Skeletal muscle satellite cell (primary cell): Measurements from ENCODE around the gene ADARB2.

ENCODE experiments used
- H3K27me3 ChIP-seq: 2 replicates; pipeline ENCODE4 v1.7.0; 2013; ENCODE audit warnings: low read length; ENCODE audit not compliant: control insufficient read depth, insufficient read depth
- H3K36me3 ChIP-seq: 2 replicates; pipeline ENCODE4 v1.7.0; 2013; ENCODE audit warnings: mild to moderate bottlenecking, control low read depth, low read length; ENCODE audit not compliant: insufficient read depth
- H3K4me1 ChIP-seq: 2 replicates; pipeline ENCODE4 v1.7.0; 2013; ENCODE audit warnings: low read length; ENCODE audit not compliant: control insufficient read depth, insufficient read depth
- H3K4me2 ChIP-seq: 2 replicates; pipeline ENCODE4 v1.7.0; 2013; ENCODE audit warnings: mild to moderate bottlenecking, low read length
- H3K4me3 ChIP-seq: 2 replicates; pipeline ENCODE4 v1.7.0; 2013; ENCODE audit warnings: low read length
- H3K9ac ChIP-seq: 2 replicates; pipeline ENCODE4 v1.7.0; 2013; ENCODE audit warnings: mild to moderate bottlenecking, low read depth, low read length, moderate library complexity
- H3K9me3 ChIP-seq: replicated peaks from 2 replicates; pipeline ENCODE4 v1.7.0; 2013; ENCODE audit warnings: mild to moderate bottlenecking, control low read depth, low read length

ADARB2 gene

GRCh38 chr10:1648648-1649047 is 88.7 kb downstream of the ADARB2 start:
- H3K9me3 ChIP-seq, result peaks cover 23% of the 10 kb centered on the region
- H3K27me3 ChIP-seq, result no peaks in the 10 kb centered on the region
- no peak overlapping the region for H3K4me2 ChIP-seq
- H3K4me1 ChIP-seq, result no peaks in the 10 kb centered on the region
- H3K4me3 ChIP-seq, result no peak overlapping the region
- H3K36me3 ChIP-seq, result no peaks in the 10 kb centered on the region
- no peak overlapping the region for H3K9ac ChIP-seq

- Histone ChIP-seq H3K36me3 (no peaks in the 10 kb centered on the region), H3K9ac (no peak overlapping the region), H3K4me1 (no peaks in the 10 kb centered on the region), H3K4me2 (no peak overlapping the region), H3K4me3 (no peak overlapping the region), H3K27me3 (no peaks in the 10 kb centered on the region), H3K9me3 (peaks cover 30% of the 10 kb centered on the region)
Measured at GRCh38 chr10:1646332-1646731, 91.0 kb downstream of the ADARB2 start.

- no peaks in the 10 kb centered on the region for H3K4me1 ChIP-seq
- H3K36me3 ChIP-seq, result no peaks in the 10 kb centered on the region
- H3K9me3 ChIP-seq, result peaks cover 30% of the 10 kb centered on the region
- H3K4me2 ChIP-seq, result no peak overlapping the region
- no peaks in the 10 kb centered on the region for H3K27me3 ChIP-seq
- H3K9ac ChIP-seq, result no peak overlapping the region
- H3K4me3 ChIP-seq, result no peak overlapping the region
Measured at GRCh38 chr10:1645896-1646295, 91.4 kb downstream of the ADARB2 start.

- Histone ChIP-seq H3K4me2 (no peak overlapping the region), H3K9me3 (peaks cover 16% of the 10 kb centered on the region), H3K4me1 (no peaks in the 10 kb centered on the region), H3K9ac (no peak overlapping the region), H3K4me3 (no peak overlapping the region), H3K27me3 (no peaks in the 10 kb centered on the region), H3K36me3 (no peaks in the 10 kb centered on the region)
Measured at GRCh38 chr10:1644191-1644711, 93.1 kb downstream of the ADARB2 start.

- H3K4me1 ChIP-seq, result no peaks in the 10 kb centered on the region
- no peaks in the 10 kb centered on the region for H3K27me3 ChIP-seq
Measured at GRCh38 chr10:1643908-1644179, 93.5 kb downstream of the ADARB2 start.

GRCh38 chr10:1643161-1643907 is 94.0 kb downstream of the ADARB2 start:
- Histone ChIP-seq H3K36me3 (no peaks in the 10 kb centered on the region), H3K9me3 (peaks cover 13% of the 10 kb centered on the region), H3K9ac (no peak overlapping the region)

More at GRCh38 chr10:1643908-1644179, 93.5 kb downstream of the ADARB2 start:
- H3K4me2 ChIP-seq, result no peak overlapping the region
- H3K36me3 ChIP-seq, result no peaks in the 10 kb centered on the region
- no peak overlapping the region for H3K4me3 ChIP-seq
- no peak overlapping the region for H3K9ac ChIP-seq
- peaks cover 15% of the 10 kb centered on the region for H3K9me3 ChIP-seq

GRCh38 chr10:1642600-1643160 is 94.6 kb downstream of the ADARB2 start:
- Histone ChIP-seq H3K4me3 (no peak overlapping the region), H3K36me3 (no peaks in the 10 kb centered on the region), H3K4me2 (no peak overlapping the region), H3K9me3 (peaks cover 11% of the 10 kb centered on the region), H3K9ac (no peak overlapping the region), H3K27me3 (no peaks in the 10 kb centered on the region), H3K4me1 (no peaks in the 10 kb centered on the region)

More at GRCh38 chr10:1643161-1643907, 94.0 kb downstream of the ADARB2 start:
- no peaks in the 10 kb centered on the region for H3K4me1 ChIP-seq
- no peaks in the 10 kb centered on the region for H3K27me3 ChIP-seq
- H3K4me2 ChIP-seq, result no peak overlapping the region
- no peak overlapping the region for H3K4me3 ChIP-seq

GRCh38 chr10:1641402-1641801 is 95.9 kb downstream of the ADARB2 start:
- Histone ChIP-seq H3K9me3 (peaks cover 11% of the 10 kb centered on the region), H3K4me3 (no peak overlapping the region), H3K4me2 (no peak overlapping the region), H3K27me3 (no peaks in the 10 kb centered on the region), H3K9ac (no peak overlapping the region), H3K36me3 (no peaks in the 10 kb centered on the region), H3K4me1 (no peaks in the 10 kb centered on the region)

- Histone ChIP-seq H3K27me3 (no peaks in the 10 kb centered on the region), H3K4me3 (no peak overlapping the region), H3K9ac (no peak overlapping the region), H3K9me3 (peaks cover 8% of the 10 kb centered on the region), H3K36me3 (no peaks in the 10 kb centered on the region), H3K4me2 (no peak overlapping the region), H3K4me1 (no peaks in the 10 kb centered on the region)
Measured at GRCh38 chr10:1638889-1639419, 98.4 kb downstream of the ADARB2 start.

GRCh38 chr10:1635340-1635739 is 102.0 kb downstream of the ADARB2 start:
- no peak overlapping the region for H3K9ac ChIP-seq
- H3K36me3 ChIP-seq, result no peaks in the 10 kb centered on the region
- H3K27me3 ChIP-seq, result no peaks in the 10 kb centered on the region
- no peak overlapping the region for H3K4me3 ChIP-seq
- no peak overlapping the region for H3K4me2 ChIP-seq
- no peaks in the 10 kb centered on the region for H3K4me1 ChIP-seq
- peaks cover 15% of the 10 kb centered on the region for H3K9me3 ChIP-seq

- H3K4me3 ChIP-seq, result no peak overlapping the region
- no peak overlapping the region for H3K9ac ChIP-seq
- no peak overlapping the region for H3K4me2 ChIP-seq
- H3K9me3 ChIP-seq, result peaks cover 18% of the 10 kb centered on the region
- no peaks in the 10 kb centered on the region for H3K4me1 ChIP-seq
- H3K36me3 ChIP-seq, result no peaks in the 10 kb centered on the region
- no peaks in the 10 kb centered on the region for H3K27me3 ChIP-seq
Measured at GRCh38 chr10:1634239-1634638, 103.1 kb downstream of the ADARB2 start.

GRCh38 chr10:1633783-1634182 is 103.5 kb downstream of the ADARB2 start:
- Histone ChIP-seq H3K9me3 (peaks cover 19% of the 10 kb centered on the region), H3K9ac (no peak overlapping the region), H3K4me2 (no peak overlapping the region), H3K27me3 (no peaks in the 10 kb centered on the region), H3K4me1 (no peaks in the 10 kb centered on the region), H3K36me3 (no peaks in the 10 kb centered on the region), H3K4me3 (no peak overlapping the region)
